ENCODE data around the gene PRH1. TPM values are rescaled to one million over a fixed set of nuclear protein-coding genes. Genes with fewer than 3 reads are reported as not detected.

The PRH1 gene
- total RNA-seq, 4 donors from 2014 or later, result 13.1 to 84.0 (median 57.5) TPM

DNA sequence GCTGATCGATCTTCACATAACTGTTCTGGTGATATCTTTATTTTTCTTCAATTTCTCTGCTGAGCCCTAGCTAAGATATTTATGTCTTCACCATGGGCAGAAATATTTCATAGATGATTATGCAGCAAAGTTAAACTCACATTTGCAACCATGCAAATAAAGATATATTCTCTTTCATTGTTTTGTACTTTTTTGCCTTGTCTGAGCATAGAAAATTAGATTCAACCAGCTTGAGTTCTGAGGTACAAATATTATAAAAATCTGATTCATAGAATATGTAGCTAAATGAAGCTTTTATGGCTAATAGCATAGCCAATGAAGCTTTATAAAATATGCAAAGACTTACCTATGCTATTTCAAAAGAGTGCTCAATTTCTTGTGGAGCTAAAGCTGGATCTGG, 25.4 kb upstream of the PRH1 start, which contains the start of gene TAS2R13:
TAS2R13 (minus strand) TSS at position 101 of the 400 bp plus-strand sequence. CDS start 264 bp downstream, outside the sequence.
- no peaks in the 10 kb centered on the region for H3K27me3 ChIP-seq
- no peak for DNase-seq
- no peak within 1 kb of the TSS for H3K27ac ChIP-seq
- peaks cover 0 to 5% of the 10 kb centered on the region in 2 donors for H3K9me3 ChIP-seq
- H3K4me3 ChIP-seq, result no peak within 1 kb of the TSS
- no peaks in the 10 kb centered on the region for H3K4me1 ChIP-seq
- TF ChIP-seq CTCF (IDR thresholded peaks at IDR 0.05) (no peak), POLR2A (IDR thresholded peaks at IDR 0.05) (no peak)
- intact Hi-C loops (cut with DNase I; ENCODE audit: low total_unique reads), result no loop called here
- H3K36me3 ChIP-seq, result no peaks in the 10 kb centered on the region

DNA sequence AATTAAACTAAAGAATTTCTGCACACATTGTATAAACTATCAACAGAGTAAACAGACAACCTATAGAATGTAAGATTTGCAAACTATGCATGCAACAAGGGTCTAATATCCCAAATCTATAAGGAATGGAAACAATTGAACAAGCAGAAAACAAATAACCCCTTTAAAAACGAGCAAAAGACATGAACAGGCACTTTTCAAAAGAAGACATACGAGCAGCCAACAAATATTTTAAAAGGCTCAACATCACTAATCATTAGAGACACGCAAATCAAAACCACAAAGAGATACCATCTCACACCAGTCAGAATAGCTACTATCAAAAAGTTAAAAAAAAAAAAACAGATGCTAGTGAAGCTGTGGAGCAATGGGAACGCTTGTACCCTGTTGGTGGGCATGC, 20.6 kb upstream of the PRH1 start:
- TF ChIP-seq POLR2A (IDR thresholded peaks at IDR 0.05) (no peak), CTCF (IDR thresholded peaks at IDR 0.05) (no peak)
- Histone ChIP-seq H3K4me1 (no peaks in the 10 kb centered on the region), H3K36me3 (no peaks in the 10 kb centered on the region), H3K4me3 (no peak overlapping the region), H3K9me3 (peaks cover 0 to 25% of the 10 kb centered on the region in 2 donors), H3K27me3 (no peaks in the 10 kb centered on the region), H3K27ac (no peak overlapping the region)
- no peak for DNase-seq
- intact Hi-C loops (cut with DNase I; ENCODE audit: low total_unique reads), result no loop called here

DNA sequence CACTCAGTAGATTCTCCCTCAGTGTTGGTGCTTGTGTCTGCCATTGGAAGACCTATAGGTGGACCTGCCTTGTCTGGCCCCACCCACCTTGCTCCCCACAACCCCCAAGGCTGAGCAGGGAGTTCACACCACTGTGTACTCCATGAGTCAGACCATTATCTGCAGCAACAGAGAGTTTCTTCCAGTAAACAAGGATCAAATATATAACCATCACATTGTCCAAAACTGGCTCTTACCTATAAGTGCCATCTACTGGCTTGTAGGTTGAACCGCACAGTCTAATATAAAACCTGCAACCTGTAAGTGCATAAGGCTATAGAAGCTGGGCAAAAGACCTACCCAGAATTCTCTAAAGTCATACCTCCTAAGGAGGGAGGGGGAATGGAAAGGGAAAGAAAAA, 17.4 kb upstream of the PRH1 start:
- no peaks in the 10 kb centered on the region for H3K4me1 ChIP-seq
- peaks cover 0 to 25% of the 10 kb centered on the region in 2 donors for H3K9me3 ChIP-seq
- intact Hi-C loops (cut with DNase I; ENCODE audit: low total_unique reads), result no loop called here
- no peak for DNase-seq
- no peak overlapping the region for H3K4me3 ChIP-seq
- H3K36me3 ChIP-seq, result no peaks in the 10 kb centered on the region
- no peaks in the 10 kb centered on the region for H3K27me3 ChIP-seq
- no peak overlapping the region for H3K27ac ChIP-seq
- TF ChIP-seq CTCF (IDR thresholded peaks at IDR 0.05), result no peak
- TF ChIP-seq POLR2A (IDR thresholded peaks at IDR 0.05), result no peak

DNA sequence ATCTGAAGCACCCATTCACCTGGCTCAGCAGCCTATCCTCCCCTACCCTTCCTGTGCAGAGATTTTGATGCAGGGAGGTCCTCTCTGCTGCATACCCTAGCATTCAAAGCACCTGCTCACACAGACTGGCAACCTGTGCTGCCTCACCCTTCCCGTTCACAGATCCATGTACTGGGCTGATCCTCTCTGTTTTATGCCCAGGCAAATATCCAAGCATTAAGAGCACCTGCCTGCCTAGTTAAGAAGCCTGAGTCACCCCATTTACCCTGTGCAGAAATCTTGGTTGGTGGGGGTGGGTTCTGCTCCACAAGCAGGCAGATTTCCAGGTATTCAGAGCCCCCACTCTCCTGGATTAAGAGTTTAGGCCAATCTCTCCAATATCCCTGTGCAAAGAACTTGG, 16.9 kb upstream of the PRH1 start:
- TF ChIP-seq POLR2A (IDR thresholded peaks at IDR 0.05) (no peak), CTCF (IDR thresholded peaks at IDR 0.05) (no peak)
- H3K4me1 ChIP-seq, result no peaks in the 10 kb centered on the region
- DNase-seq, result no peak
- intact Hi-C loops (cut with DNase I; ENCODE audit: low total_unique reads), result no loop called here
- no peak overlapping the region for H3K4me3 ChIP-seq
- H3K36me3 ChIP-seq, result no peaks in the 10 kb centered on the region
- peaks cover 0 to 25% of the 10 kb centered on the region in 2 donors for H3K9me3 ChIP-seq
- no peak overlapping the region for H3K27ac ChIP-seq
- H3K27me3 ChIP-seq, result no peaks in the 10 kb centered on the region

DNA sequence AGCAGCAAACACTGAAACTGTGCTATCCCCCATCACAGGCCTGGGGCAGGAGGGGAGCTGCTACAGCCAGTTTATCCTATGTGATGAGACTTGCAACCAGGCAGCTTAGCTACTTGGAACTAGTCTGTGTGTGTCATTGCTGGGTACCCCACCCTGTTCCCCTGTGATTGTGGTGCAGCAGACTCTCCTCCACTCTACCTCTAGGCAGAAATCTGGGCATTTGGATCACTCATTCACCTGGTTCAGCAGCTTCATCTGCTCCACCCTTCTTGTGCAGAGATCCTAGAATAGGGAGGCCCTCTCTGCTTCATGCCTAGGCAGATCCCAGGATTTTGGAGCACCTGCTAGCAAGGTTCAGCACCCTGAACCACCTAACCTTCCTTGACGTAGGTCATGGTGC, 16.5 kb upstream of the PRH1 start:
- TF ChIP-seq POLR2A (IDR thresholded peaks at IDR 0.05) (no peak), CTCF (IDR thresholded peaks at IDR 0.05) (no peak)
- no peak for DNase-seq
- Histone ChIP-seq H3K4me1 (no peaks in the 10 kb centered on the region), H3K36me3 (no peaks in the 10 kb centered on the region), H3K27me3 (no peaks in the 10 kb centered on the region), H3K27ac (no peak overlapping the region), H3K9me3 (peaks cover 0 to 25% of the 10 kb centered on the region in 2 donors), H3K4me3 (no peak overlapping the region)
- intact Hi-C loops (cut with DNase I; ENCODE audit: low total_unique reads), result no loop called here

Data from uterus (tissue), 4 donors.